ENCODE data around the gene FYB2.

- TF ChIP-seq POLR2A (IDR thresholded peaks at IDR 0.05; ENCODE audit: low read depth) (no peak), CTCF (IDR thresholded peaks at IDR 0.05) (no peak)
Observed at GRCh38 chr1:56843544-56843943, 24.3 kb upstream of the FYB2 start.

Measured in esophagus muscularis mucosa (tissue), 3 donors.